ENCODE results near the gene CHN1.

The CHN1 gene

DNA sequence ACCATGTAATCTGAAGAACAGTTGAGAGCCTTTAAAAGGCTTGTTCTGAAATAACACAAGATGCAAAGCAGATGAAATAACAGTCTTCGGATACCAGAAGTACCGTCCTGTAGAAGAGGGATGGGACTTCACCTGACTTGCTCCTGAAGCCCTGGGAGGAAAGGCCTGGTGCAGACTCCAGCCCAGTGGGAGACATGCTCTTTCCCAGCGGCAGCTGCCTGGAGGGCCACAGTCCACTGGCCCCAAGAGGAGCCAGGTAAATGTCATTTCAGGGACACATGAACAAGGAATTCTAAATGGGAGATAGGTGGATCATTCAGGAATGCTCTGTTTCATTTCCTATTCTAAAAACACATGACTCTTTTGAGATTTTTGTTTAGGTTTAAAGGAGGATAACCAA, 22.6 kb upstream of the CHN1 start:
- TF ChIP-seq POLR2AphosphoS5 (IDR thresholded peaks at IDR 0.05; ENCODE audit: low read depth, low read length) (no peak), TAF1 (IDR thresholded peaks at IDR 0.05; ENCODE audit: borderline replicate concordance, low read depth, low read length) (no peak), POLR2A (IDR thresholded peaks at IDR 0.05; ENCODE audit: low read depth, low read length) (no peak)
- no peak for DNase-seq (ENCODE audit: insufficient read length)
- FAIRE-seq, result no peak

DNA sequence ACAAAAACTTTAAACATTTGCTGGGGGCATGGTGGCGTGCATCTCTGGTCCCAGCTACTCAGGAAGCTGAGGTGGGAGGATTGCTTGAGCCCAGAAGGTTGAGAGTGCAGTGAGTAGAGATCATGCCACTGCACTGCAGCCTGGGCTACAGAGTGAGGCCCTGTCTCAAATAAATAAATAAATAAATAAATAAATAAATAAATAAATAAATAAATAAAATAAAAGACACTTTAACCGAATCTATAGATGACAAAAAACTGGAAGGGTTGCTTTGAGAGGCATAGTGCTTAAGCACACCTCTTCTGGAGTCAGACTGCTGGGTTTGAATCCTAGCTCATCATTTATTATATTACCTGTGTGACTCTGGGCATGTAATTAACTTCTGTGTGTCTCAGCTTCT, 21.2 kb upstream of the CHN1 start:
- DNase-seq (ENCODE audit: insufficient read length), result no peak
- TF ChIP-seq TAF1 (IDR thresholded peaks at IDR 0.05; ENCODE audit: borderline replicate concordance, low read depth, low read length), result no peak
- TF ChIP-seq POLR2A (IDR thresholded peaks at IDR 0.05; ENCODE audit: low read depth, low read length), result no peak
- TF ChIP-seq POLR2AphosphoS5 (IDR thresholded peaks at IDR 0.05; ENCODE audit: low read depth, low read length), result no peak
- no peak for FAIRE-seq

- no peak for DNase-seq (ENCODE audit: insufficient read length)
- FAIRE-seq, result no peak
Measured at GRCh38 chr2:175025946-175026345, 20.8 kb upstream of the CHN1 start.

DNA sequence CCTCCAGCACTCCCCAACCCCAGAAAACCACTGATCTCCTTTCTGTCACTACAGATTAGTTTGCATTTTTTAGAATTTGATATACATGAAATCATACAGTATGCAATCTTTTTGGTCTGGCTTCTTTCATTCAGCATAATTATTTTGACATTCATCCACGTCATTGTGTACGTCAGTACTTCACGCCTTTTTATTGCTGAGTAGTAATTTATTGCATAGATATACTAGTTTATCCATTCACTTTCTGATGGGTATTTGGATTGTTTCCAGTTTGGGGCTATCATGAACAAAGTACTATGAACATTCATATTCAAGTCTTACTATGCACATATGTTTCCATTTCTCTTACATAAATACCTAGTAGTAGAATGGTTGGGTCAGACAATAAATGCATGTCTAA, 20.1 kb upstream of the CHN1 start:
- no peak for FAIRE-seq
- TF ChIP-seq POLR2AphosphoS5 (IDR thresholded peaks at IDR 0.05; ENCODE audit: low read depth, low read length) (no peak), TAF1 (IDR thresholded peaks at IDR 0.05; ENCODE audit: borderline replicate concordance, low read depth, low read length) (no peak), POLR2A (IDR thresholded peaks at IDR 0.05; ENCODE audit: low read depth, low read length) (no peak)
- DNase-seq (ENCODE audit: insufficient read length), result no peak

More at GRCh38 chr2:175025946-175026345, 20.8 kb upstream of the CHN1 start:
- TF ChIP-seq POLR2AphosphoS5 (IDR thresholded peaks at IDR 0.05; ENCODE audit: low read depth, low read length), result no peak
- TF ChIP-seq TAF1 (IDR thresholded peaks at IDR 0.05; ENCODE audit: borderline replicate concordance, low read depth, low read length), result no peak
- no peak for TF ChIP-seq POLR2A (IDR thresholded peaks at IDR 0.05; ENCODE audit: low read depth, low read length)

DNA sequence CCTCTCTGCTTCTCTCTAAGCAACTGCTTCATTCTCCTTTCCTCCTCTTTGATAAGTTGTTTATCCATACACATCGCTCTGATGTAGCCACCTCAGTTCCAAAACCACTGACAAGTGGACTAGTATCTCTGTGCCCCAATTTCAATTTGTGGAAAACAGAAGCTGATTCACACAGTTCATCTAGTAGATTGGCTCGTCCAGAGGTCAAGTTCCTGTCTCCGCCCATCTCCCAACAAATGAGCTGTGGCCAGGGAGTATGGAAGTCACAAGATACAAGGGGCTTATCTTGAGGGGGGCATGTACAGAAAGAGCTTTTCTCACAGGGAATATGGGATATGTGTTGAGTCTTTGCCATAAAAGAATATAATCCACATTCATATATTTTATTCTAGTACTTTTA, 17.7 kb upstream of the CHN1 start:
- no peak for TF ChIP-seq POLR2A (IDR thresholded peaks at IDR 0.05; ENCODE audit: low read depth, low read length)
- no peak for TF ChIP-seq POLR2AphosphoS5 (IDR thresholded peaks at IDR 0.05; ENCODE audit: low read depth, low read length)
- no peak for TF ChIP-seq TAF1 (IDR thresholded peaks at IDR 0.05; ENCODE audit: borderline replicate concordance, low read depth, low read length)
- DNase-seq (ENCODE audit: insufficient read length) (no peak), FAIRE-seq (no peak)

DNA sequence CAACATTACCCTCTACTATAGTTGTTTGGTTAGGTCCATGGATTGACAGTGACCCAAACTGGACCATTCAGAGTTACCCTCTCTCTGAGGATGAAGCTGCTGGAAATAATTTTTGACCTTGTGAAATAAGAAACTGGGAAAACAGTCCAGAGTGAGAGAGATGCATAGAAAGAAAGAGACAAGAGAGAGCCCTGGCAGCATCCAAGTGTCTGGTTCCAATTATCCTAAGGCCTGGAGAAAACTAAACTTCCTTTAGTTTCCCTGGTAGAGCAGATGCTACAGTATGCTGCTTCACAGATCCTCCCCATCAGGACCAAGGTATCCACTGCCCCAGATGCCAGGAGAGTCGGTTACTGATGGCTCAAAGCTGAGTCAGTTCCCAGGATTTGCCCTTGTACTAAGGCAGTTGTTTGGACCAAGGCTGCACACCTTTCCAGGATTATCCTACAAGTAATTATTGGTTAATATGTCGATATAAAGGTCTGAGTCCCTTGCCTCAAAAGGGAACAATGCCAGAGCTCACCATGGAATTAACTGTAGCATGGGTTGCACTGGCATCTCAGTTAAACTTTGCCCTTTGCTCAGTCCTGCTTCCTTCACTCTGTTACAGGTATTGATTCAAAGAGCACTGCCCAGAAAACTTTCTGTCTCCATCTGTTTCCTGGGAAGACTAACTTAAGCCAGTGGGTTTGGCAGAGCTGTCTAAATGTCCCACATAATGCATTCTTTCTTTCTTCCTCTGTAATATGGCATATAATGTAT, 14.6 kb upstream of the CHN1 start:
- DNase-seq (ENCODE audit: insufficient read length), result no peak
- TF ChIP-seq POLR2A (IDR thresholded peaks at IDR 0.05; ENCODE audit: low read depth, low read length), result no peak
- no peak for TF ChIP-seq POLR2AphosphoS5 (IDR thresholded peaks at IDR 0.05; ENCODE audit: low read depth, low read length)
- TF ChIP-seq TAF1 (IDR thresholded peaks at IDR 0.05; ENCODE audit: borderline replicate concordance, low read depth, low read length), result no peak
- no peak for FAIRE-seq

DNA sequence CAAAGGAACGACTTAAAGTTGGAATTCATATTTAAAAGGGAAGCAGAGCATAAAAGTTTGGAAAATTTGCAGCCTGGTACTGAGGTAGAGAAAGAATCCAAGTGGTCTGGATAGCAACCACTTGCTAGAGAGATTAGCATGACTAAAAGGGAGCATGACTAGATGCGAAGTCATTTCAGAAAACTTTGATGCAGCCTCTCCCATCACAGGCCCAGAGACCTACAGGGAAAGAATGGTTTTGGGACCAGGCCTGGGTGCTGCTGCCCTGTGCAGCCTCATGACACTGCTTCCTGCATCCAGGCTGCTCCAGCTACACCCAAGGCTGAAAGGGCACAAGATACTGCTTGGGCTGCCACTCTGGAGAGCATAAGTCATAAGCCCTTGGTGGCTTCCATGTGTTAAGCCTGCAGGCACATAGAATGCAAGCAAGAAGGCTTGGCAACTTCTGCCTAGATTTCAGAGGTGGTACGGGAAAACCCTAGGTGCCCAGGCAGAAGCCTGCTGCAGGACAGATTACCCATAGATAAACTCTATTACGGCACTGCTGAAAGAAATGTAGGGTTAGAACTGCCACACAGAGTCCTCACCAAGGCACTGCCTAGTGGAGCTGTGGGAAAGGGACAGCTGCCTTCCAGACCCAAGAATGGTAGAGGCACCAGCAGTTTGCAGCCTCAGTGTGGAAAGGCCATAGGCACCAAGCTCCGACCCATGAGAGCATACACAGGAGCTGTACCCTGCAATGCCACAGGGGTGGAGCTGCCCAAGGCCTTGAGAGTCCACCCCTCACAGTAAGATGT, 12.6 kb upstream of the CHN1 start:
- TF ChIP-seq POLR2AphosphoS5 (IDR thresholded peaks at IDR 0.05; ENCODE audit: low read depth, low read length) (no peak), POLR2A (IDR thresholded peaks at IDR 0.05; ENCODE audit: low read depth, low read length) (no peak), TAF1 (IDR thresholded peaks at IDR 0.05; ENCODE audit: borderline replicate concordance, low read depth, low read length) (no peak)
- DNase-seq (ENCODE audit: insufficient read length) (no peak), FAIRE-seq (no peak)

DNA sequence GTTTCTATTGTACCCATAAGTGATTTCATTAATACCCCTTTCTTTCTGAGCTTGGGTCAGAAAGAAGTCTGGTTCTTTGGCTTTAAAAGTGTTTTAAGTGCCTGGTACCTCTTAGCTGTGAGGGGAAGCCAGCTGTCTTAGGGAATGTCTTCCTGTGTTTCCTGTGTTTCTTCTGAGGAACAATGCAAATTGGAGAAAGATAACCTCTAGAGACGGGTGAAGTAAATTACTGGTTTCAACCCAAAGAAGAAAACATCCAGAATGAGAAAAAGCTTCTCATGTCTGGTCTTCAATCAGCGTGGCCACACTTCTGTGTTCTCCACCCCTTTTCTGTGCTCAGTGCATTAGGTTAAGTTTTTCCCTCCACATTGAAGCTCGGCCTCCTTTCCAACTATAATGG, 10.2 kb upstream of the CHN1 start:
- TF ChIP-seq POLR2A (IDR thresholded peaks at IDR 0.05; ENCODE audit: low read depth, low read length) (no peak), POLR2AphosphoS5 (IDR thresholded peaks at IDR 0.05; ENCODE audit: low read depth, low read length) (no peak), TAF1 (IDR thresholded peaks at IDR 0.05; ENCODE audit: borderline replicate concordance, low read depth, low read length) (no peak)
- no peak for DNase-seq (ENCODE audit: insufficient read length)
- no peak for FAIRE-seq

GRCh38 chr2:175012516-175012915, 7.3 kb upstream of the CHN1 start:
- no peak for FAIRE-seq
- no peak for TF ChIP-seq TAF1 (IDR thresholded peaks at IDR 0.05; ENCODE audit: borderline replicate concordance, low read depth, low read length)
- TF ChIP-seq POLR2A (IDR thresholded peaks at IDR 0.05; ENCODE audit: low read depth, low read length), result no peak
- no peak for DNase-seq (ENCODE audit: insufficient read length)

DNA sequence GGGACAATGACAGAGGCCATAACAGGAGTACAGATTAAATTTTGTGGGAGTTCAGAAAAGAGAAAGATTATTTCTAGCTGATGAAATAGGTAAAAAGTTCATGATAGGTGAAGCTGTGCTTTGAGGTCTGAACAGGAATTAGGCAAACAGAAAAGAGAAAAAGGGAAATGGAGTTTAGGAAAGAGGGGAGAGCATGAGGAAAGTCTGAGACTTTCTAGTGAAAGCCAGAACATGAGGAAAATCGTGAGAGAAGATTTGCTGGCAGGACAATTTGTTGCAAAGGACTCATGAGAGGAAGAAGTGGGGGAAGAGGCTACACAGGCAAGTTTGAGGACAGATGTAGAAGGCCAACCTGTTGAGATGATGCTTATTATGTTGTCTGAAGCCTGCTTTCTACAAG, 6.3 kb upstream of the CHN1 start:
- FAIRE-seq, result no peak
- no peak for DNase-seq (ENCODE audit: insufficient read length)

GRCh38 chr2:175010848-175011254, 5.7 kb upstream of the CHN1 start:
- DNase-seq (ENCODE audit: insufficient read length) (no peak), FAIRE-seq (no peak)
- TF ChIP-seq POLR2A (IDR thresholded peaks at IDR 0.05; ENCODE audit: low read depth, low read length) (no peak), TAF1 (IDR thresholded peaks at IDR 0.05; ENCODE audit: borderline replicate concordance, low read depth, low read length) (no peak), POLR2AphosphoS5 (IDR thresholded peaks at IDR 0.05; ENCODE audit: low read depth, low read length) (no peak)

More for the DNA sequence above, 6.3 kb upstream of the CHN1 start:
- TF ChIP-seq POLR2AphosphoS5 (IDR thresholded peaks at IDR 0.05; ENCODE audit: low read depth, low read length), result no peak
- TF ChIP-seq POLR2A (IDR thresholded peaks at IDR 0.05; ENCODE audit: low read depth, low read length), result no peak
- TF ChIP-seq TAF1 (IDR thresholded peaks at IDR 0.05; ENCODE audit: borderline replicate concordance, low read depth, low read length), result no peak
